Right atrium auricular region (tissue), 2 donors: ENCODE data around the gene PTPRD. TPM values are rescaled to one million over a fixed set of nuclear protein-coding genes. Genes with fewer than 3 reads are reported as not detected.

Source experiments
- DNase-seq: peaks from one replicate; pipeline ENCODE4 v3.0.0-alpha.2; 2019; ENCODE audit warnings: low spot score
- H3K27ac ChIP-seq, 2 donors: fragments of 200-600 bp; sonication (generic); 1 replicate in 1 of 2; 2 replicates in 1 of 2; pipeline ENCODE4 v1.5.1; 2016 to 2019
- H3K27me3 ChIP-seq, 2 donors: fragments of 200-600 bp; sonication (generic); one replicate each; pipeline versions ENCODE4 v1.5.1 to v1.6.0; 2017 to 2019
- H3K36me3 ChIP-seq: fragments of 200-600 bp; sonication (generic); one replicate; pipeline ENCODE4 v1.5.1; 2016
- H3K4me1 ChIP-seq, 2 donors: fragments of 200-600 bp; sonication (generic); one replicate each; pipeline versions ENCODE4 v1.5.1 to v1.6.0; 2017 to 2019
- H3K4me3 ChIP-seq, 2 donors: fragments of 200-600 bp; sonication (generic); 1 replicate in 1 of 2; 2 replicates in 1 of 2; pipeline ENCODE4 v1.5.1; 2017 to 2019; ENCODE audit warnings: mild to moderate bottlenecking in 1 of 2, moderate library complexity in 1 of 2
- H3K9me3 ChIP-seq, 2 donors: fragments of 200-600 bp; sonication (generic); one replicate each; pipeline ENCODE4 v1.5.1; 2019
- CTCF ChIP-seq, 2 donors: fragments of 200-600 bp; sonication (generic); IDR thresholded peaks; one replicate each; pipeline ENCODE4 v1.5.1; 2019; ENCODE audit warnings: antibody characterized with exemption in 2 of 2
- total RNA-seq, 2 donors: library from RNA; depleted of rRNA; stranded (reverse); fragments of >200 nt; gene quantifications; one replicate each; pipeline ENCODE4 v1.1.0, GENCODE V29; 2016

PTPRD gene
- total RNA-seq, 2 donors from 2014 or later, result 5.5 to 6.6 TPM

GRCh38 chr9:8782237-8782636, 1830.6 kb downstream of the PTPRD start:
- Histone ChIP-seq H3K4me1 (no peaks in the 10 kb centered on the region), H3K4me3 (no peak overlapping the region), H3K27me3 (no peaks in the 10 kb centered on the region), H3K9me3 (no peaks in the 10 kb centered on the region), H3K36me3 (no peaks in the 10 kb centered on the region), H3K27ac (no peak overlapping the region)
- DNase-seq, result no peak
- TF ChIP-seq CTCF (IDR thresholded peaks at IDR 0.05), result no peak

GRCh38 chr9:8781458-8781857, 1831.3 kb downstream of the PTPRD start:
- TF ChIP-seq CTCF (IDR thresholded peaks at IDR 0.05), result no peak
- Histone ChIP-seq H3K27me3 (no peaks in the 10 kb centered on the region), H3K4me3 (no peak overlapping the region), H3K9me3 (no peaks in the 10 kb centered on the region), H3K27ac (no peak overlapping the region), H3K4me1 (no peaks in the 10 kb centered on the region), H3K36me3 (no peaks in the 10 kb centered on the region)
- no peak for DNase-seq

GRCh38 chr9:8780386-8780785, 1832.4 kb downstream of the PTPRD start:
- TF ChIP-seq CTCF (IDR thresholded peaks at IDR 0.05), result no peak
- no peak overlapping the region for H3K4me3 ChIP-seq
- no peak overlapping the region for H3K27ac ChIP-seq
- no peaks in the 10 kb centered on the region for H3K27me3 ChIP-seq
- DNase-seq, result no peak
- H3K4me1 ChIP-seq, result no peaks in the 10 kb centered on the region
- no peaks in the 10 kb centered on the region for H3K9me3 ChIP-seq
- H3K36me3 ChIP-seq, result no peaks in the 10 kb centered on the region

GRCh38 chr9:8779478-8779877, 1833.3 kb downstream of the PTPRD start:
- TF ChIP-seq CTCF (IDR thresholded peaks at IDR 0.05), result no peak
- no peak overlapping the region for H3K27ac ChIP-seq
- H3K27me3 ChIP-seq, result no peaks in the 10 kb centered on the region

GRCh38 chr9:8778356-8778755, 1834.4 kb downstream of the PTPRD start:
- H3K4me3 ChIP-seq, result no peak overlapping the region
- DNase-seq, result no peak
- TF ChIP-seq CTCF (IDR thresholded peaks at IDR 0.05), result no peak
- H3K27ac ChIP-seq, result no peak overlapping the region
- H3K36me3 ChIP-seq, result no peaks in the 10 kb centered on the region
- H3K4me1 ChIP-seq, result no peaks in the 10 kb centered on the region
- H3K9me3 ChIP-seq, result no peaks in the 10 kb centered on the region
- no peaks in the 10 kb centered on the region for H3K27me3 ChIP-seq

More at GRCh38 chr9:8779478-8779877, 1833.3 kb downstream of the PTPRD start:
- Histone ChIP-seq H3K4me3 (no peak overlapping the region), H3K36me3 (no peaks in the 10 kb centered on the region), H3K4me1 (no peaks in the 10 kb centered on the region), H3K9me3 (no peaks in the 10 kb centered on the region)
- no peak for DNase-seq

GRCh38 chr9:8772302-8772701, 1840.5 kb downstream of the PTPRD start:
- Histone ChIP-seq H3K4me1 (no peaks in the 10 kb centered on the region), H3K36me3 (no peaks in the 10 kb centered on the region), H3K27me3 (no peaks in the 10 kb centered on the region), H3K9me3 (no peaks in the 10 kb centered on the region), H3K4me3 (no peak overlapping the region), H3K27ac (no peak overlapping the region)
- no peak for DNase-seq
- TF ChIP-seq CTCF (IDR thresholded peaks at IDR 0.05), result no peak
